HG03159 (cell line): Measurements from ENCODE around the gene SLC44A3.

Experiments used
- ATAC-seq: cut with Tn5 transposase; IDR thresholded peaks from one replicate; pipeline ENCODE4 v1.9.1; 2021; ENCODE audit warnings: mild to moderate bottlenecking, moderate library complexity; ENCODE audit not compliant: unreplicated experiment

Gene SLC44A3

GRCh38 chr1:94819945-94820746 lies at the start of gene SLC44A3:
SLC44A3 (plus strand) TSS chr1:94820357; CDS start chr1:94820452, 95 bp downstream.
- ATAC-seq = no peak

- ATAC-seq = no peak
Observed at GRCh38 chr1:94772230-94772641, 47.9 kb upstream of the SLC44A3 start.

GRCh38 chr1:94772845-94773244 lies 47.3 kb upstream of the SLC44A3 start:
- ATAC-seq = no peak

GRCh38 chr1:94773296-94773809 lies 46.8 kb upstream of the SLC44A3 start:
- ATAC-seq = no peak

GRCh38 chr1:94773931-94774422 lies 46.2 kb upstream of the SLC44A3 start:
- ATAC-seq = no peak

GRCh38 chr1:94776474-94776873 lies 43.7 kb upstream of the SLC44A3 start:
- ATAC-seq = no peak

GRCh38 chr1:94777281-94777680 lies 42.9 kb upstream of the SLC44A3 start:
- no peak for ATAC-seq

GRCh38 chr1:94778808-94779207 lies 41.3 kb upstream of the SLC44A3 start:
- ATAC-seq = no peak

GRCh38 chr1:94783342-94784189 lies 36.6 kb upstream of the SLC44A3 start:
- ATAC-seq = no peak

GRCh38 chr1:94784190-94784515 lies 36.0 kb upstream of the SLC44A3 start:
- ATAC-seq = no peak

GRCh38 chr1:94787691-94788090 lies 32.5 kb upstream of the SLC44A3 start:
- no peak for ATAC-seq

GRCh38 chr1:94790246-94790645 lies 29.9 kb upstream of the SLC44A3 start:
- ATAC-seq = no peak

- no peak for ATAC-seq
Observed at GRCh38 chr1:94790670-94791069, 29.5 kb upstream of the SLC44A3 start.

GRCh38 chr1:94792473-94793295 lies 27.5 kb upstream of the SLC44A3 start:
- ATAC-seq = peak; percentile 99

GRCh38 chr1:94793296-94793656 lies 26.9 kb upstream of the SLC44A3 start:
- ATAC-seq = no peak

- peak; percentile 41 for ATAC-seq
Observed at GRCh38 chr1:94795434-94795833, 24.7 kb upstream of the SLC44A3 start.

GRCh38 chr1:94796266-94796665 lies 23.9 kb upstream of the SLC44A3 start:
- no peak for ATAC-seq

GRCh38 chr1:94797291-94797690 lies 22.9 kb upstream of the SLC44A3 start:
- no peak for ATAC-seq

GRCh38 chr1:94798054-94798453 lies 22.1 kb upstream of the SLC44A3 start:
- no peak for ATAC-seq

GRCh38 chr1:94798462-94798861 lies 21.7 kb upstream of the SLC44A3 start:
- ATAC-seq = no peak

GRCh38 chr1:94799206-94799605 lies 21.0 kb upstream of the SLC44A3 start:
- ATAC-seq = no peak
